ENCODE results near the gene CCPG1.
"Not testable (repeated sequence)": the region's sequence is repeated elsewhere in the genome, so short reads cannot be mapped to it uniquely, and the experiment has no call there.

Gene CCPG1, protein sequence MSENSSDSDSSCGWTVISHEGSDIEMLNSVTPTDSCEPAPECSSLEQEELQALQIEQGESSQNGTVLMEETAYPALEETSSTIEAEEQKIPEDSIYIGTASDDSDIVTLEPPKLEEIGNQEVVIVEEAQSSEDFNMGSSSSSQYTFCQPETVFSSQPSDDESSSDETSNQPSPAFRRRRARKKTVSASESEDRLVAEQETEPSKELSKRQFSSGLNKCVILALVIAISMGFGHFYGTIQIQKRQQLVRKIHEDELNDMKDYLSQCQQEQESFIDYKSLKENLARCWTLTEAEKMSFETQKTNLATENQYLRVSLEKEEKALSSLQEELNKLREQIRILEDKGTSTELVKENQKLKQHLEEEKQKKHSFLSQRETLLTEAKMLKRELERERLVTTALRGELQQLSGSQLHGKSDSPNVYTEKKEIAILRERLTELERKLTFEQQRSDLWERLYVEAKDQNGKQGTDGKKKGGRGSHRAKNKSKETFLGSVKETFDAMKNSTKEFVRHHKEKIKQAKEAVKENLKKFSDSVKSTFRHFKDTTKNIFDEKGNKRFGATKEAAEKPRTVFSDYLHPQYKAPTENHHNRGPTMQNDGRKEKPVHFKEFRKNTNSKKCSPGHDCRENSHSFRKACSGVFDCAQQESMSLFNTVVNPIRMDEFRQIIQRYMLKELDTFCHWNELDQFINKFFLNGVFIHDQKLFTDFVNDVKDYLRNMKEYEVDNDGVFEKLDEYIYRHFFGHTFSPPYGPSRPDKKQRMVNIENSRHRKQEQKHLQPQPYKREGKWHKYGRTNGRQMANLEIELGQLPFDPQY

DNA sequence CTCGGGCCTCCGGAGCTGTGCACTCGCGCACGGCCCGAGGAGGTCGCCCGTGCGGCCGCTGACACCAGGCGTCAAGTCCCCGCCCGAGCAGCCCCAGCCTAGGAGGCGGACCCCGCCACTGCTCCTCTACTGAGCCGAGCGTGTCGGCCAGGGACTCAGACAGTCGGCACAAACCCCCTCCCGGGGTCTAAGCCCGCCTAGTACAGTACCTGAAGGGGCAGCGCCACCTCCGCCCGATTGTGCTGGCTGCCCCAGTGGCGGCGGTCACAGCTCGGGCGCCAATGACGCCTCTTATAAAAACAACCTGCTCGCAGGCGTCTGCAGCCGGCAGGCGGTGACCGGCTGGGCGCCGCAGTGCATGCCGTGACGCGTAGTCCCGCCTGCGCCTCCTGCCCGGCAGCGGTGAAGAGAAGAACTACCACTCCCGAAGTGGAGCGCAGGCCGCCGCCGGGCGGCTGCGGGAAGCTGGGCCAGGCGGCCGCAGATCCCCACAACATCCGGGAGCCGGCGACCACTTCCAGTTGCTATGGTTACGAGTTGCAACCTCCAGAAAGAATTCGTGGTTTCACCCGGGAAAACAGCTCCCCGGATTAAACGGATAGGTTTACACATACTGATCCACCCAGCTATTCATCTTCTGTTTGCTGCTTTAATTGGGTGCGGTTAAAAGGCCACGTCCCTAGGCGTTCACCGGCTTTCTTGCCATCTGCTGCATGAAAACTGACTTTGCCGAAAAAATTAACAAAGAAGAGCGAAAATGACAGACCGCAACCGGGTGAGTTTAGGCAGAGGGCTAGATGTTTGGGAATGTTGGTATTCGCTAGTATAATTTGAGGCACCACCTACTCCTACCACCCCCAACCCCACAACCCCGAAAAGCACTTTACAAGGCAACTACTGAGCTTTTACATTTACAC lies at the start of gene CCPG1, which contains the start of gene PIERCE2:
Gene CCPG1 (minus strand): TSS at position 348 of the 917 bp plus-strand sequence. CDS start 18,935 bp downstream, outside the sequence.
Gene PIERCE2 (plus strand): TSS at position 484 of the 917 bp plus-strand sequence. CDS start 274 bp downstream, at position 758.
- peak; percentile 58 to 98 (median 86) for DNase-seq

DNA sequence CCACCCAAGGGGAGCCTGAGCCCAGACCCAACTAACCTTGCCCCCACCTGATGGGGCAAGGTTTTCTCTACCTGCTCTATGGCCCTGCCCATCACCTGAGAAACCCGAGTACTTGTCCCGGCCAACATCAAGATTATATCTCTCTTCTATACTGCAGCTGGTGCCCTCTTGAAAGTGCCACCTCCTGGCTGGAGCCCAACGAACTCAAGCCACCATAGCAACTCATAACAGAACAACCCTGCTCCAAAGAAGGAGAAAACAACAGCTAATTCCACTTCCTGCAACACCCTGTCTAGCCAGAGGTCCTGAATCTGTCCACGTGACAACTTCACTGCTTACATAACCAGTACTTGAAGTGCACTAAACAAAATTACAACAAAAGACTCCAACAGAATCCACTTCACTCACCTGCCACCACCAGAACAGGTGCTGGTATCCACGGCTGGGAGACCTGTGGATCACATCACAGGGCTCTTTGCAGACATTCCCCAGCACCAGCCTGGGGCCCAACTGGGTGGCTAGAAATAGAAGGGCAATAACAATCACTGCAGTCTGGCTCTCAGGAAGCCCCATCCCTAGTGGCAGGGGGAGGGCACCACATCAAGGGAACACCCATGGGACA lies 49.4 kb upstream of the CCPG1 start:
- no peak for DNase-seq

DNA sequence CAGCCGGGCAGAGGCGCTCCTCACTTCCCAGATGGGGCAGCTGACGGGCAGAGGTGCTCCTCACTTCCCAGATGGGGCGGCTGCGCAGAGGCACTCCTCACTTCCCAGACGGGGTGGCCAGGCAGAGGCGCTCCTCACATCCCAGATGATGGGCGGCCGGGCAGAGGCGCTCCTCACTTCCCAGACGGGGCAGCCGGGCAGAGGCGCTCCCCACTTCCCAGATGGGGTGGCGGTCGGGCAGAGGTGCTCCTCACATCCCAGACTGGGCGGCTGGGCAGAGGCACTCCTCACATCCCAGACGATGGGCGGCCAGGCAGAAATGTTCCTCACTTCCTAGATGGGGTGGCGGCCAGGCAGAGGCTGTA lies 38.9 kb upstream of the CCPG1 start:
- DNase-seq: not testable (repeated sequence)

DNA sequence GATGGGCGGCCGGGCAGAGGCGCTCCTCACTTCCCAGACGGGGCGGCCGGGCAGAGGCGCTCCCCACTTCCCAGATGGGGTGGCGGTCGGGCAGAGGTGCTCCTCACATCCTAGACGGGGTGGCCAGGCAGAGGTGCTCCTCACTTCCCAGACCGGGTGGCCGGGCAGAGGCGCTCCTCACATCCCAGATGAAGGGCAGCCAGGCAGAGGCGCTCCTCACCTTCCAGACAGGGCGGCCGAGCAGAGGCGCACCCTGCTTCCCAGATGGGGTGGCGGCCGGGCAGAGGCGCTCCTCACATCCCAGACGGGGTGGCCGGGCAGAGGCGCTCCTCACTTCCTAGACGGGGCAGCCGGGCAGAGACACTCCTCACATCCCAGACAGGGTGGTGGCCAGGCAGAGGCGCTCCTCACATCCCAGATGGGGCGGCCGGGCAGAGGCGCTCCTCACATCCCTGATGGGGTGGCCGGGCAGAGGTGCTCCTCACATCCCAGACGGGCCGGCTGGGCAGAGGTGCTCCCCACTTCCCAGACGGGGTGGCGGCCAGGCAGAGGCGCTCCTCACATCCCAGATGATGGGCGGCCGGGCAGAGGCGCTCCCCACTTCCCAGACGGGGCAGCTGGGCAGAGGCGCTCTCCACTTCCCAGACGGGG lies 38.3 kb upstream of the CCPG1 start:
- DNase-seq: not testable (repeated sequence)

DNA sequence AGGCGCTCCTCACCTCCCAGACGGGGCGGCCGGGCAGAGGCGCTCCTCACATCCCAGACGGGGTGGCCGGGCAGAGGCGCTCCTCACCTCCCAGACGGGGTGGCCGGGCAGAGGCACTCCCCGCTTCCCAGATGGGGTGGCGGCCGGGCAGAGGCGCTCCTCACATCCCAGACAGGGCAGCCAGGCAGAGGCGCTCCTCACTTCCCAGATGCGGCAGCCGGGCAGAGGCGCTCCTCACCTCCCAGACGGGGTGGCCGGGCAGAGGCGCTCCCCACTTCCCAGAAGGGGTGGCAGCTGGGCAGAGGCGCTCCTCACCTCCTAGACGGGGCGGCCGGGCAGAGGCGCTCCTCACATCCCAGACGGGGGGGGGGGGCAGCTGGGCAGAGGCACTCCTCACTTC lies 37.8 kb upstream of the CCPG1 start:
- not testable (repeated sequence) for DNase-seq

DNA sequence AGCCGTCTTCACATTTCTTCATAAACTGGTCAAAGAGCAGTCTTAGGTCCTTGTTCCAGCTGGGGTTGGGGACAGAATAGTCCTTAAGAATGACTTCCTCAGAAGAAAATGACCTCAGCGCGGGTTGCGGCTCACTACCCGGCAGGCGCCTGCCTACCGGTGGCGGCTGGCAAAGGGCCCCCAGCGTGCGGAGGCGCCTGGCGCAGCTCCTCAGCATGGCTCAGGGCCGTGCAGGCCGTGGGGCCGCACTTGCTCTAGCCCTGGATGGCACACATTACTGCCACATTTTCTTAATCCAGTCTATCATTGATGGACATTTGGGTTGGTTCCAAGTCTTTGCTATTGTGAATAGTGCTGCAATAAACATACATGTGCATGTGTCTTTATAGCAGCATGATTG lies 35.0 kb upstream of the CCPG1 start:
- DNase-seq: not testable (repeated sequence)

DNA sequence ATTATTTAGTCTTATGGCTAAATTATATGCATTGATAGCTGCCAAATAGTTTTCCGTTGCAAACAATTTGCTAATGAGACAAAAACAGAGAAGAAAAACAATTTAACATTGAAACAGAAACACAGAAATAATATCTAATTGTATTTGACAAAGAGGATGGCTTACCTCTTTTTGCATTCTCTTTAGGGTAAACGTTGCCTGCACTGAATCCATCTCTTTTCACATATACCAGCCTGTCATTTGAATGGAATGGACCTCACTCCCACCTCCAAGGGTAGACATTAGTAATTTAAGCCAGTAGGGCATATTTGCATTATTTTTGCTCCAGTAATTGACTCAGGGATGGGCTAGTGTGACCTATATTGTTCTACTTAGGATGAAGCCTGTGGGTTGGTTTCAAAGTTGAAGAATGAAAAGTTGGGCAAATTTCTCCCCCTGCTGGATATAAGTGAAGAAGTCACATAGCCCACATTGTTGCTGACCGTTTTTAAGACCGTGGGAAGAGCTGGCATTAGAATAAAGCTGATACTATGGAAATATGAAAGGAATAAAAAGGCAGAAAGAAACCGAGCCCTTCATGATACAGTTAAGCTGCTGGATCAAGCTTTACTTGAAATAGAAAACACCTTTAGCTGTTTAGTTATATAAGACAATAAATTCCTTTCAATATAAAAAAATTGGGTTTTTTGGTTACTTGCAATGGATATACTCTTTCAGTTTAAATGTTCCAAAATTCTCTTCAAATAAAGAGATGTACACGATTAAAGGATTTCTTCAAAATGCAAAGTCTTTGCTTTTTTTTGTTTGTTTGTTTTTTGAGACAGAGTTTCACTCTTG lies 27.0 kb upstream of the CCPG1 start:
- no peak for DNase-seq

DNA sequence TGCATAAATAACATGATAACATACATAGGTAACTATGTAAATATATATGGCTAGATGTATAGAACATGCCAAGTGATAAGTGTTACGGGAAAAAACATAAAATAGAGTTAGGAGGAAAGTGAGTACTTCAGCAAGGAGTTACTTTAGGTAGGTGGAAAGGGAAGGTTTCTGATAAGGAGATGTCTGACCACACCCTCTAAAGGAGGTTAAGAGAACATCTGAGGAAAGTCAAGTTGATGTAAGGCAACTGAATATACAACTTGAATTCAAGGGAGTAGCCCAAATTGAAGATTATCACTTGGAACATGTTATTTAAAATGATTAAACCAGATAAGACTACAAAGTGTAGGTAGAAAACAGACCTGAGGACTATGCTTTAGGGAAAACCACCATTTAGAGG lies 13.9 kb upstream of the CCPG1 start:
- no peak for DNase-seq

DNA sequence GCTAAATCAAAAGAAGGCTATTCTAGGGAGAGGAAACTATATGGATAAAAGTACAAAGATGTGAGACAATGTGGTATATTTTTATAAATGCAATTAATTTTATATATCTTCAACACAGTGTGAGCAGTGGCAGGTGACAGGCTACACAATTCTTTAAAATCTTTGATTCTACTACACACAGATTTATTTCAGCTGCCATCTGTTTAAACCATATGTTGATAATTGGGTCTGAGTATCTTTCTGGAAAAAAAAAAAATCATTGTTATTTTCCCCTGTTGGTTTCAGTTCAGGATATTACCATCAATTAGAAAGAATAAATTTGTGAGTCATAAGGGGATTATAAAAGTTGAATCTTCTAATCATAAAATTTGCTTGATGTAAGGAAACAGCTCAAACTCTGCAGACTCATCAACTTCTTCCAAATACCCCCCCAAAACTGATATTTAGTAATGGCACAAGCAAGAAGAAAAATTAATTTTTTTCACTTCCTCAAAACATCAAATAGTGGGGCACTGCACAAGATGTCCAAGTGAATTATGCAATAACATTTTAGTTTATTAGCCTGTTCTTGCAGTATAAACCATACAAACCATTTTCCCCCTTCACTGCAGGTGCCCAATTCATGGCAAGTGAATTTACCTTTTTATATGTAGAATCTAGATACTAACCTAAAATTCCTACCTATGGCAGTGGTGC lies 12.2 kb upstream of the CCPG1 start:
- DNase-seq: no peak

DNA sequence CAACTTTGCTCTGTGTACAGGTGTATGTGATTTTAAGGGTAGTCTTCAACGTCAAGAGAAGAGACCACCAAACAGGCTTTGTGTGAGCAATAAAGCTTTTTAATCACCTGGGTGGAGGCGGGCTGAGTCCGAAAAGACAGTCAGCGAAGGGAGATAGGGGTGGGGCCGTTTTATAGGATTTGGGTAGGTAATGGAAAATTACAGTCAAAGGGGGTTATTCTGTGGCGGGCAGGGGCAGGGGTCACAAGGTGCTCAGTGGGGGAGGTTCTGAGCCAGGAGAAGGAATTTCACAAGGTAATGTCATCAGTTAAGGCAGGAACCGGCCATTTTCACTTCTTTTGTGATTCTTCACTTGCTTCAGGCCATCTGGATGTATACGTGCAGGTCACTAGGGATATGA lies 9.5 kb upstream of the CCPG1 start:
- DNase-seq: not testable (repeated sequence)

DNA sequence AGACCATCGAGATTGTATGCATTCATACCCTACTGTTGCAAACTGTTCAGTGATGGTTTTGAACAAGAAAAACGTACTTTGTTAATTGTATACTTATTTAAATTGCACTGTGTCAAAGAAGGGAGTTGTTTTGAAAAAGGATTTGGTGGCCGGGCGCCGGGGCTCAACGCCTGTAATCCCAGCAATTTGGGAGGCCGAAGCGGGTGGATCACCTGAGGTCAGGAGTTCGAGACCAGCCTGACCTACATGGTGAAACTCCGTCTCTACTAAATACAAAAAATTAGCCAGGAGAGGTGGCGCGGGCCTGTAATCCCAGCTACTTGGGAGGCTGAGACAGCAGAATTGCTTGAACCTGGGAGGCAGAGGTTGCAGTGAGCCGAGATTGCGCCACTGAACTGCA lies 817 bp upstream of the CCPG1 start:
- not testable (repeated sequence) for DNase-seq

DNA sequence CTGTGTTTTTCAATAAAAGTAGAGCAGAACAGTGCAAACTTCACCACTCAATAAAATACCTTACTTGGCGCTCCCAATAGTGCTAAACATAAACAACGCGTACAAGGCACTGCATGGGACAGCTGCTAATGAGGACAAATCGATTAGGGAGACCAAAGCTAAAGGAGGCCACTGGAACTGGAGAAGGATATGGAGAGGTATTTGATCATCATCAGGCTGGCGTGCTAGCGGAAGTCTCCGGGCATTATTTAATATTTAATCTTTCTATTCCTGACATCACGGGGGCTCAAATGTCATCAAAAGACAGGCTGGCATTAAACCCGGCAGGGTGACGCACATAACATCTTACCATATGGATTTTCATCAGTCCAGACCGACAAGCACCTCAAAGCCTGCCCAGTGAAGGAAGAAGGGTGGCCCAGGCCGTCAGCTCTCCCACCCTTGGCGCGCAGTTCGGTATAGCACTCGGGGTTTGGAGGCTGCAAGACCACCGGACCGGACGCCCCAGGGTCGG lies 604 bp downstream of the CCPG1 start:
- DNase-seq: peak in 4 of 56 donors; percentile 47 to 77 (median 66)

DNA sequence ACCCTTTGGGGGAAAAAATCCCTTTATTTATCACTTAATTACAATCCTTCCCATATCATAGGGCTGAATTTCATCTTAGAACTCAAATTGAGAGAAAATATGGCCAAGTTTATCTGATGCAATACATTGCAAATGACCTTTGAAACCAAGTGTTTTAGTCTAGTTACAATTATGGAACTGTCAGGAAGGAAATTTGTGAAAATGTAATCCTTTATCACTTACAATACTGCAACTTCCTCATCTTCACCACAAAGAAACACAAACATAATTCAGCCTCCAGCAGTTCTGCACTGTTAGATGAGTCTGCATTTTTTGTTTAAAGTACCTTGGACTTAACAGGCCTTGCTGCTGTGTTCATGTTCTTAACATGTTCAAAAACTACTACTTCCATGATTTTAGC lies 4.6 kb downstream of the CCPG1 start:
- no peak for DNase-seq

DNA sequence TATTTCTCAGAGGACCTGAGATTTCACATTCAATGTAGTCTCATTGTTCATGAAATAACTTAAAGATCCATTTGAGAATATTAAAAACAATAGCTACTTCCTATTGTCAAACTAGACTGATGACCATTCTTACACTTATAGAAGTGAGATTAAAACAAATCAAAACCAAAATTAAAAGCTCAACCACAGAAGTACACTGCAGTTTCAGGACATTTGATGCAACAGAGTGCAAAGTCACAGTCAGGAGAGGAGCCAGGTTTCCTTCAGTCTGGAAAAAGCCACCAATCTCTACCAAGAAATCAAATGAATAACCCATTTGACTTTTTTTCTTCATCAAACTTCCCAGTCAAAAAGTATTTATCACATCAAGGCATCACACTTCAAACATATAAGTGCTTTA lies 5.5 kb downstream of the CCPG1 start:
- DNase-seq: no peak

DNA sequence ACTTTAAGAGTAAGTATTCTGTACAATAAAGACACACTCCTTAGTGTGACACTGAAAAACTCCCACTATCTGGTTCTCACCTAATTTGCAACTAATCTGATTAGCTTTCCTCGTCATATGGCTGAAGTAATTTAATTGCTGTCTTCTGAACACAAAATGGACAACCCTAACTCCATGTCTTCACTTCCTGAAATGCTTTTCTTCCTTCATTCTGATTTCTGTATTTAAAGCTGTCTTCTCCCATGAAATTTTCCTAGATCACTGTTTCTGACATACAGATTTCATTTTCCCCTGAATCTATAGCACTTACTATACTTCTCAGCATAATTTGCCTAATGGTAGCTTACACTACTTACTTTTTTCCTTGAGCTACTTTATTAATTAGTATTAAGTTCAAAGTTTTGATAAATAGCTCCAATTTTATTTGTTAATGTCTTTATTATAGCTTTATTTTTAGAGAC lies 6.3 kb downstream of the CCPG1 start:
- DNase-seq: no peak

DNA sequence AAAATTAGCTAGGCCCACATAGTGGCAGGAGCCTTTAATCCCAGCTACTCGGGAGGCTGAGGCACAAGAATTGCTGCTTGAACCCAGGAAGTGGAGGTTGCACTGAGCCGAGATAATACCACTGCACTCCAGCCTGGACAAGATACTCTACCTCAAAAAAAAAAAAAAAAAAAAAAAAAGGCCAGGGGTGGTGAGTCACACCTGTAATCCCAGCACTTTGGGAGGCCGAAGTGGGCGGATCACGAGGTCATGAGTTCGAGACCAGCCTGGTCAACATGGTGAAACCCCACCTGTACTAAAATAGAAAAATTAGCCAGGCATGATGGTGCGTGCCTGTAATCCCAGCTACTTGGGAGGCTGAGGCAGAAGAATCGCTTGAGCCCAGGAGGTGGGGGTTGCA lies 8.1 kb downstream of the CCPG1 start:
- not testable (repeated sequence) for DNase-seq

DNA sequence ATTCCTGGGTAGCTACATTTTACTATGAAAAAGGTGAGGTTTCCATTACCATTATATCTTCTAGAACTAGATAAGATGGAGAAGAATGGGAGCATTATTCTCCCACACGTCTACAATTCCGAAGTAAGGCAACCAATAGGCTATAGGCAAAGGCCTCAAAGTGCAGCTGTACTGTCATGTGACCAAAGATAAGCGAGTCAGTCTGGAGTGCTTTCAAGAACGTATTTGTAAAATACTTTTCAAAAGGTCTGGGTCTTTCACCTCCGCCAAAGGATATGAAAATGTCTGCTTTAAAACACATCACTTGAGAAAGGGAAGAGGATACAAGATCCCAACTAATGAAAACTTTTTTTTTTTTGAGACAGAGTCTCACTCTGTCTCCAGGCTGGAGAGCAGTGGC lies 9.9 kb downstream of the CCPG1 start:
- no peak for DNase-seq

DNA sequence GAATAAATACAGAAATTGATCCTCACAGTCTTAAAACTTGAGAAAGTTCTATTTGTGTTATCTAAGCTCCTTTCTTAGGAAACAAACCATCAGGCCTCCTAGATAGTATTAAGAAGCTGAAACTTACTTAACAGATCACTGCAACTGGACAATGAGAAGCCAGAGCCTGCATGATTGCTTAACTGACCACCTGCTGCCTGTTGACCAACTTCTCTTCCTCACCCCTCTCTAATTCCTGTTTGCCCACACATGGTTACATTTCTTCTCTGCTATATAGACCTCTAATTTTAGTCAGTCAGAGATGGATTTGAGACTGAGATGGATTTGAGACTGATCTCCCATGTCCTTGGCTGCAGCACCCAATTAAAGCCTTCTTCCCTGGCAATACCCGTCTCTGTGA lies 13.5 kb downstream of the CCPG1 start:
- DNase-seq: no peak

DNA sequence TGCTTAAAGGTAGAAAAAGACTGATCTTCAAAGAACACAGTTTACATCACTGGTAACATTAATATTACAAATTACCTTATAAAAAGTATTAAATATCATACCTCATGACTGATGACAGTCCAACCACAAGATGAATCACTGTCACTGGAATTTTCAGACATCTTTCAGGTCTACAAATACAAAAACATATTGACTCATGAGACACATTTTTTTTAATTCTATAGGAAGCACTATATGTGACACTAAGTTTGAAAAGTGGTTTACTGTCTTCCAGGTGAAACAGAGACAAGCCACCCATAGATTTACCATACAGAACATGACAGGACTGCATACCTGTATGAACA lies 18.9 kb downstream of the CCPG1 start:
- no peak for DNase-seq
